Measurements from ENCODE around the gene IMMT. TPM values are rescaled to one million over a fixed set of nuclear protein-coding genes. Genes with fewer than 3 reads are reported as not detected.
A peak's percentile ranks its signal among the peaks of the same experiment; 100 is the strongest.

Gene IMMT
- total and polyA plus RNA-seq, 9 of the 15 experiments (the other 6 are each of a cell fraction or from before 2014, with no cell fraction given): 119 to 294 (median 140) TPM

DNA sequence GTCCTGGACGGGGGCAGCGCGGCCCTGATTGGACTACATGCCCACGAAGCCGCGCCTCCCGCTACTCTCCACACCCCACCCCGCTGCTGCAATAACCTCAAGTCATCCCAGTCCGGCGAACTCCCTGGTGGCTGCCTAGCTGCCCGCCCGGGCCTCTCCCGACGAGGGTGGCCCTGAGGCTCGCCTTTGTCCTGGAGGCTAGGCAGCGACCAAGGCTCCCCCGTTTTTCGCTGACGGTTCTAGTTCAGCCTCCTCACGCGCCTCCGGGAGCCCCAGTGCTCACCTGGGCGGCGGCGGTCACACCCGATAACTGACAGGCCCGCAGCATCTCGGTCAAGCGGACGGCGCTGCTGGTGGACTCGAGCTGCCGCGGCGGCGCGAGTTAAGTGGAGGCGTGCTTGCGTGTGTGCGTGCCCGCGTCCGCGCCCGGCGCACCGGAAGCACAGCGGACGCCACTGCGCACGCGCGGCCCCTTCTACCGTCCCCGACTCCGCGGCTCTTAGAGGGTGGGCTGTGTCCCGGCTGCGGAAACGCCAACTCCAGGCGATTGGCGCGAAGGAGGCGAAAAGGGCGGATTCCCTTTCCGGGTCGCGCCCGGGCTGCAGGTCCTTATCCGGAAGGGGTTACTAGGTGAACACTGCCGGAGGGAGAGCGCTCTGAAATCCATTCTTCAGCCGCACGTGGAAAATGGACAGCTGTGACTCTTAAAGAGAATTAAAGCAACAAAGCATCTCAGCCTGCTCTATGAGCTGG lies at the start of gene IMMT (continued):
- TF ChIP-seq, protein P1, sequence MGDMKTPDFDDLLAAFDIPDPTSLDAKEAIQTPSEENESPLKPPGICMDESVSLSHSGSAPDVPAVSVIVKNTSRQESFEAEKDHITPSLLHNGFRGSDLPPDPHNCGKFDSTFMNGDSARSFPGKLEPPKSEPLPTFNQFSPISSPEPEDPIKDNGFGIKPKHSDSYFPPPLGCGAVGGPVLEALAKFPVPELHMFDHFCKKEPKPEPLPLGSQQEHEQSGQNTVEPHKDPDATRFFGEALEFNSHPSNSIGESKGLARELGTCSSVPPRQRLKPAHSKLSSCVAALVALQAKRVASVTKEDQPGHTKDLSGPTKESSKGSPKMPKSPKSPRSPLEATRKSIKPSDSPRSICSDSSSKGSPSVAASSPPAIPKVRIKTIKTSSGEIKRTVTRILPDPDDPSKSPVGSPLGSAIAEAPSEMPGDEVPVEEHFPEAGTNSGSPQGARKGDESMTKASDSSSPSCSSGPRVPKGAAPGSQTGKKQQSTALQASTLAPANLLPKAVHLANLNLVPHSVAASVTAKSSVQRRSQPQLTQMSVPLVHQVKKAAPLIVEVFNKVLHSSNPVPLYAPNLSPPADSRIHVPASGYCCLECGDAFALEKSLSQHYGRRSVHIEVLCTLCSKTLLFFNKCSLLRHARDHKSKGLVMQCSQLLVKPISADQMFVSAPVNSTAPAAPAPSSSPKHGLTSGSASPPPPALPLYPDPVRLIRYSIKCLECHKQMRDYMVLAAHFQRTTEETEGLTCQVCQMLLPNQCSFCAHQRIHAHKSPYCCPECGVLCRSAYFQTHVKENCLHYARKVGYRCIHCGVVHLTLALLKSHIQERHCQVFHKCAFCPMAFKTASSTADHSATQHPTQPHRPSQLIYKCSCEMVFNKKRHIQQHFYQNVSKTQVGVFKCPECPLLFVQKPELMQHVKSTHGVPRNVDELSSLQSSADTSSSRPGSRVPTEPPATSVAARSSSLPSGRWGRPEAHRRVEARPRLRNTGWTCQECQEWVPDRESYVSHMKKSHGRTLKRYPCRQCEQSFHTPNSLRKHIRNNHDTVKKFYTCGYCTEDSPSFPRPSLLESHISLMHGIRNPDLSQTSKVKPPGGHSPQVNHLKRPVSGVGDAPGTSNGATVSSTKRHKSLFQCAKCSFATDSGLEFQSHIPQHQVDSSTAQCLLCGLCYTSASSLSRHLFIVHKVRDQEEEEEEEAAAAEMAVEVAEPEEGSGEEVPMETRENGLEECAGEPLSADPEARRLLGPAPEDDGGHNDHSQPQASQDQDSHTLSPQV (IDR thresholded peaks at IDR 0.05): peak; percentile 40; the same call in 1 of the 2 replicates
- TF ChIP-seq EP300 (IDR thresholded peaks at IDR 0.05; ENCODE audit: low read length): 0 out of 2 replicates have a peak, but pooled peaks have one; percentile 19
- TF ChIP-seq, protein P2, sequence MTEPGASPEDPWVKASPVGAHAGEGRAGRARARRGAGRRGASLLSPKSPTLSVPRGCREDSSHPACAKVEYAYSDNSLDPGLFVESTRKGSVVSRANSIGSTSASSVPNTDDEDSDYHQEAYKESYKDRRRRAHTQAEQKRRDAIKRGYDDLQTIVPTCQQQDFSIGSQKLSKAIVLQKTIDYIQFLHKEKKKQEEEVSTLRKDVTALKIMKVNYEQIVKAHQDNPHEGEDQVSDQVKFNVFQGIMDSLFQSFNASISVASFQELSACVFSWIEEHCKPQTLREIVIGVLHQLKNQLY (CRISPR knock-in tag; conservative IDR thresholded peaks at IDR 0.05): peak in 1 of 2 experiments; percentile 56; a peak in 1 of 4 replicates
- TF ChIP-seq SMAD2 (IDR thresholded peaks at IDR 0.05; ENCODE audit: low read depth, low read length): no peak
- TF ChIP-seq HDAC8 (tag; IDR thresholded peaks at IDR 0.05): no peak
- TF ChIP-seq FOXK1 (CRISPR knock-in tag; IDR thresholded peaks at IDR 0.05; ENCODE audit: borderline replicate concordance): no peak
- TF ChIP-seq, protein P3, sequence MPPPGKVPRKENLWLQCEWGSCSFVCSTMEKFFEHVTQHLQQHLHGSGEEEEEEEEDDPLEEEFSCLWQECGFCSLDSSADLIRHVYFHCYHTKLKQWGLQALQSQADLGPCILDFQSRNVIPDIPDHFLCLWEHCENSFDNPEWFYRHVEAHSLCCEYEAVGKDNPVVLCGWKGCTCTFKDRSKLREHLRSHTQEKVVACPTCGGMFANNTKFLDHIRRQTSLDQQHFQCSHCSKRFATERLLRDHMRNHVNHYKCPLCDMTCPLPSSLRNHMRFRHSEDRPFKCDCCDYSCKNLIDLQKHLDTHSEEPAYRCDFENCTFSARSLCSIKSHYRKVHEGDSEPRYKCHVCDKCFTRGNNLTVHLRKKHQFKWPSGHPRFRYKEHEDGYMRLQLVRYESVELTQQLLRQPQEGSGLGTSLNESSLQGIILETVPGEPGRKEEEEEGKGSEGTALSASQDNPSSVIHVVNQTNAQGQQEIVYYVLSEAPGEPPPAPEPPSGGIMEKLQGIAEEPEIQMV (tag; conservative IDR thresholded peaks at IDR 0.05; ENCODE audit: low read depth): peak; percentile 67; the same call in 1 of the 2 replicates
- TF ChIP-seq ZC3H11A (IDR thresholded peaks at IDR 0.05; ENCODE audit: low read depth, low read length): no peak
- TF ChIP-seq ZBTB17 (CRISPR knock-in tag; IDR thresholded peaks at IDR 0.05): peak; percentile 74
- no peak for TF ChIP-seq PTRF (tag; IDR thresholded peaks at IDR 0.05)
- no peak for TF ChIP-seq ZNF77 (CRISPR knock-in tag; IDR thresholded peaks at IDR 0.05)

Data from K562 (cell line).